ENCODE measurements around the gene ATXN10. TPM values are rescaled to one million over a fixed set of nuclear protein-coding genes. Genes with fewer than 3 reads are reported as not detected.

ATXN10 gene
- total RNA-seq, 3 donors from 2014 or later = 59.9 to 136 (median 66.8) TPM

DNA sequence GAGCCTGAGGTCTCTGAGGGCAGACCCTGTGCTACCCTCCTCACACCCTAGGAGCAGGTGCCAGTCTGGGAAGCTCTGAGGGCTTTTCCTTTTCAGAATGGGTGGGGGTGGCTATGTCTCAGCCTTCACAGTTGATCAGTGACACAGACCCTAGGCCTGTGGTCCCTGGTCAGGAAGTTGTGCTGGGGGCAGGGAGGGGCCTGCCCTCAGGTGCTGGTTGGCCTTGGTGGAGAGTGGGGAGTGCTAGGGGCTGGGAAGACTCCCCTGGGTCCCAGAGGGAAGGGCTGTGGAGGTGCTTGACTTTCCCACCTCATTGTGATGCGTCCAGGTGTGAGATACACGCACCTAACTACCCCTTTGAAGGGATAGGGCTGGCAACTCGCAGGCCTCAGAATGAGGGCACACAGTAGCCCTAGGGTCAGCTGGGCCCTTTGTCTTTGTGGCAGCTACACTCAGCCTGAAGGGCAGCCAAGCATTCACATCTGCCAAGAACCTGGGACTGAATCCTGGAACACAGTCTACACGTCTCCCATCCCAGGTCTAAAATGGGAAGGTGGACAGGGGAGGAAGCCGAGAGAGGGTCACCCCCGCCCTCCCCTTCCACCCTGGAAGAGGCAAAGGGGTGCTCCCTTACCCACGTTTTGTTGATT is 31.2 kb upstream of the ATXN10 start:
- no peak overlapping the region for H3K4me3 ChIP-seq
- no peaks in the 10 kb centered on the region for H3K9me3 ChIP-seq
- H3K4me1 ChIP-seq (ENCODE audit: low read depth) = peaks cover 7% of the 10 kb centered on the region
- no peak for DNase-seq
- no peak for TF ChIP-seq CTCF (IDR thresholded peaks at IDR 0.05)
- ATAC-seq = no peak
- intact Hi-C loops (cut with DNase I, micrococcal nuclease) = loop anchor here in 1 of 2 donors (10.0 kb wide), 1 partner anchor 224 kb away; no protein-coding TSS in a partner anchor
- H3K36me3 ChIP-seq (ENCODE audit: low read depth) = no peaks in the 10 kb centered on the region

DNA sequence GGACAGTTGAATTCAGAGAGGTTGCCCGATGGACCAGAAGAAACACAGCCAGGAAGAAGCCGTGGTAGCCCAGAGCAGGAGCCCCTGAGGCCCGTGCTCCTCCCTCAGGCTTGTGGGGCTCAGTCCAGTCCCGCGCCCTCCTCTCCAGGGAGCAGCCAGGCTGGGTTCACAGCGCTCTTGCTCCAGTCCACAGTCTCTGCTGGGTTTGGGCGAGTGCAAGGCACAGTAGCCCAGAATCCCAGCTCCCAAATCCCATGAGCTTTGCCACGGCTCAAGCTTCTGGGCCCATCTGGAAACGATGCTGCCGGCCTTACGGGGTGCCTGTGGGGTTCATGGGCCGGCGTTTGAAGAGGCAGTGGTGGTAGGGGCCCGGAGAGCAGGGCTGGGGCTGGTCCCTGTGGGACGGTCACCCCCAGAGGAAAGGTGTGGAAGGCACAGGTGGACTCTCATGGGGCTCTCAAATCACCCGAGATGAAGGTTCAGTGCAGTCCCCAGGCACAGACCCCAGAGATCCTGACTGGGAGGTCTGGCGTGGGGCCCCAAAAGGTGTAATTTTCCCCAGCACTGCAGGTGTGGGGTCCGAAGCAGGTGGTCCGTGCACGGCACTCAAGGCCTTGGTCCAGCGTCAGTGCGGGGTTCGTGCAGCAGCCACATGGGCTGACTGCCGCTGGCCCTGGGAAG is 30.6 kb upstream of the ATXN10 start:
- TF ChIP-seq CTCF (IDR thresholded peaks at IDR 0.05) = no peak
- intact Hi-C loops (cut with DNase I, micrococcal nuclease) = loop anchor here in 1 of 2 donors (10.0 kb wide), 1 partner anchor 224 kb away; no protein-coding TSS in a partner anchor
- H3K36me3 ChIP-seq (ENCODE audit: low read depth) = no peaks in the 10 kb centered on the region
- H3K4me1 ChIP-seq (ENCODE audit: low read depth) = peaks cover 7% of the 10 kb centered on the region
- DNase-seq = no peak
- no peak for ATAC-seq
- no peaks in the 10 kb centered on the region for H3K9me3 ChIP-seq
- no peak overlapping the region for H3K4me3 ChIP-seq

DNA sequence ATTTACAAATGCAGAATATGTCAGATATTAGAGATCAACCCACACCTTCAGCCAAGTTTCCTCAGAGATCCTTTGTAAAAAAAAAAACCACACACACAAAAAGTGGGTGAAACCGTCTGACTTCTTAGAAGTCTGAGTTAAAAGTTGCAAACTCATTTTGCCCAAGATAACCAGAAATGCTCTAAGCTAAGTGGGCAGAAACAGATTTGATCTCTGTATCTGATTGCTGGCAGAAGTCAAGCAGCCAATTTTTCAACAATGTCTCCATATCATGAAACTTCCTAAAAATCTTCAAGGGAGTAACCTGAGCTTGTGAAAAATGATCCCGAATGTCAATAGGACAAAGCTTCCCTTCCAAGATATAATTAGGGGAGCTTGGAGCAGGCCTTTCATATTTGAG is 28.6 kb upstream of the ATXN10 start:
- intact Hi-C loops (cut with DNase I, micrococcal nuclease) = loop anchor here in 1 of 2 donors (10.0 kb wide), 1 partner anchor 222 kb away; no protein-coding TSS in a partner anchor
- no peak for TF ChIP-seq CTCF (IDR thresholded peaks at IDR 0.05)
- DNase-seq = no peak
- Histone ChIP-seq H3K9me3 (no peaks in the 10 kb centered on the region), H3K36me3 (ENCODE audit: low read depth) (no peaks in the 10 kb centered on the region), H3K4me1 (ENCODE audit: low read depth) (peaks cover 7% of the 10 kb centered on the region), H3K4me3 (no peak overlapping the region)
- ATAC-seq = no peak

DNA sequence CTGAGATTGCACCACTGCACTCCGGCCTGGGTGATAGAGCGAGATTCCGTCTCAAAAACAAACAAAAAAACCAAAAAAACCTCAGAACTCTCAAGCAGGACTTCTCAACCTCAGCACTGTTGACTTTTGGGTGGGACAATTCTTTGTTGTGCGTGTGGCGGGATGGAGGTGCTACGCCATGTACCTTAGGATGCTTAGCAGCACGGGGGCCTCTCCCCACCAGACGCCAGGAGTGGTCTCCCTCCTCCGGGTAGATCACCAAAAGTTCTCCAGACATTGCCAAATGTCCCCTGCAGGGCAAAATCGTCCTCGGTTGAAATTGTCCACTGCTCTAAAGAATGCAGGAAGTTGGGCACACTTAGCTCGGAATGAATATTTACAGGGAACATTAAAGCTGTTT is 26.9 kb upstream of the ATXN10 start:
- ATAC-seq (no peak), DNase-seq (no peak)
- intact Hi-C loops (cut with DNase I, micrococcal nuclease) = loop anchor here in 1 of 2 donors (10.0 kb wide), 1 partner anchor 220 kb away; no protein-coding TSS in a partner anchor
- no peaks in the 10 kb centered on the region for H3K4me1 ChIP-seq (ENCODE audit: low read depth)
- H3K4me3 ChIP-seq = no peak overlapping the region
- no peaks in the 10 kb centered on the region for H3K36me3 ChIP-seq (ENCODE audit: low read depth)
- TF ChIP-seq CTCF (IDR thresholded peaks at IDR 0.05) = no peak
- H3K9me3 ChIP-seq = no peaks in the 10 kb centered on the region

DNA sequence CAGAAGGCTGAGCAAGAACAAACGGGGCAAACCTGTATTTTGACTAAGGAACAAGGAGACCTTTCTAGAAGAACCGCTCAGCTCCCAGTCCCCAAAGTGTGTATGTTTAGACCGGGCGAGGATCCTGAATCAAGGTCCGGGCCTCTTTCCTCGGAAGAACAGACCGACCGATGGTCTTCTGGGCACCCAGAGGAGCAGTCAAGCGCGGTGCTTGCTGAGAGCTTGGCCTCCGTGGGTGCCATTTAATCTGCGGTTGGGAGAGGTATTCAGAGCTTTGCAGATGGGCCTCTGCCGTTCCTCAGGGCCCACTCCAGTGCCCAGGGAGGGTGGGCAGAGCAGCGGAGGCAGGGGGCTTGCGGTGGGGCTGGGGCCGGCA is 26.5 kb upstream of the ATXN10 start:
- DNase-seq = no peak
- no peaks in the 10 kb centered on the region for H3K9me3 ChIP-seq
- no peak for TF ChIP-seq CTCF (IDR thresholded peaks at IDR 0.05)
- H3K4me3 ChIP-seq = no peak overlapping the region
- H3K36me3 ChIP-seq (ENCODE audit: low read depth) = no peaks in the 10 kb centered on the region
- intact Hi-C loops (cut with DNase I, micrococcal nuclease) = loop anchor here in 1 of 2 donors (10.0 kb wide), 1 partner anchor 220 kb away; no protein-coding TSS in a partner anchor
- ATAC-seq = peak; percentile 10
- H3K4me1 ChIP-seq (ENCODE audit: low read depth) = no peaks in the 10 kb centered on the region
